Right cardiac atrium (tissue), 5 donors: ENCODE measurements around the gene SCNM1. TPM values are rescaled to one million over a fixed set of nuclear protein-coding genes. Genes with fewer than 3 reads are reported as not detected.

Source experiments
- ATAC-seq, 2 donors: fragments of 200-7000 bp; cut with Tn5 transposase; one replicate each; pipeline versions ENCODE4 v1.8.0 to v1.9.1; 2020; ENCODE audit warnings: moderate library complexity in 2 of 2, mild to moderate bottlenecking in 1 of 2
- DNase-seq, 3 donors: peaks; one replicate each; pipeline ENCODE4 v3.0.0-alpha.2; 2020
- H3K27ac ChIP-seq: one replicate; pipeline ENCODE4 v1.5.1; 2013; ENCODE audit warnings: mild to moderate bottlenecking, low read length, control low read depth, moderate library complexity
- H3K27me3 ChIP-seq: one replicate; pipeline ENCODE4 v1.6.1; 2013; ENCODE audit not compliant: control insufficient read depth, insufficient read depth
- H3K4me1 ChIP-seq: one replicate; pipeline ENCODE4 v1.6.1; 2013; ENCODE audit warnings: low read length; ENCODE audit not compliant: control insufficient read depth, insufficient read depth
- H3K4me3 ChIP-seq: one replicate; pipeline ENCODE4 v1.5.1; 2013; ENCODE audit warnings: low read length, control low read depth
- H3K9me3 ChIP-seq: one replicate; pipeline ENCODE4 v1.6.1; 2013; ENCODE audit warnings: low read length; ENCODE audit not compliant: control insufficient read depth
- WGBS: extraction: QIAGEN DNeasy Blood & Tissue Kit; methylation state at CpG from one replicate; pipeline ENCODE4 v1.1.7; 2013; 5-methylcytosine and 5-hydroxymethylcytosine counted together
- intact Hi-C, 4 donors: fragments of 100-400 bp; cut with DNase I; formaldehyde crosslinking; loops; one replicate each; pipeline versions ENCODE4 v1.11.0 to v1.14.0; 2022 to 2023
- polyA plus RNA-seq: library from polyadenylated mRNA; stranded (reverse); fragments of 200-250 nt; gene quantifications from one replicate; pipeline ENCODE4 v1.2.3, GENCODE V29; 2013
- total RNA-seq, 4 donors: library from RNA; stranded (reverse); fragmentation: NEBNext Ultra II Directional; extraction: Animal tissue kit (Norgen Biotek cat#: 25700); gene quantifications; one replicate each; pipeline ENCODE4 v1.2.1, GENCODE V29; 2021
- donor health status: healthy with polysubstance abuse.
- donor health status: DM: no; HTN: yes; CAD: no.
- donor health status: DM: no; HTN: no; CAD: no.
- donor health status: DM: no; HTN: yes; CAD: no; lungs with severe emphysema.
- donor health status: DM: yes; HTN: yes; CAD: no.

Gene SCNM1
- total and polyA plus RNA-seq, 5 donors: 18.3 to 25.6 (median 23.7) TPM

DNA sequence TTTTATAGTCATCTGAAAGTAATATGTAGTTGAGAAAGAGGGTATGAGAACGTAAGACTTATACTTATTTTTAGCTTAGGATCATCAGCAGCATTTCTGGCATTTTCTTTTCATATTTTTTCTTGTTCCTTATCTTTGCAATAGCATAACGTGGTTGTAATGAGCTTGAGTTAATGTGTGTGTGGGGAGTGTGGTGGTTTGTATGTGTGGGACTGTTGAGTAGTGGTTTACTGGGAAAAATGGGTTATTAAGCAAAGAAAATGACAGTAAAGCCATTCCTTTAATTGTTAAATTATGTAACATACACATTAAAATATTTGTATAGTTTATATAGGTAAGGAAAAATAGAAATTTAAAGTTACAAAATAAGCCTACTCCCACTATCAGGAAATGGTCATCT is 47.6 kb downstream of the SCNM1 start:
- intact Hi-C loops: no loop called here
- WGBS: 25% methylated on average over 2 of the region's 2 CpGs
- no peak overlapping the region for H3K27ac ChIP-seq
- H3K4me1 ChIP-seq: no peaks in the 10 kb centered on the region
- H3K27me3 ChIP-seq: no peaks in the 10 kb centered on the region
- no peak for ATAC-seq
- no peaks in the 10 kb centered on the region for H3K9me3 ChIP-seq
- DNase-seq: no peak
- H3K4me3 ChIP-seq: no peak overlapping the region

Other genes with a start within 250 kb of the SCNM1 start
- gene SETDB1, start 239.8 kb upstream of the SCNM1 start, total RNA-seq: 10 to 100 TPM; 17.4 to 23.8 (median 20.3) TPM
- 12.5 TPM for gene SETDB1, start 239.8 kb upstream of the SCNM1 start, polyA plus RNA-seq
- 100 to 1,000 TPM in 1 of 4 donors, 10 to 100 TPM in 3; 89.3 to 110 (median 93.5) TPM for gene CERS2, start 191.3 kb upstream of the SCNM1 start, total RNA-seq
- 77.3 TPM for gene CERS2, start 191.3 kb upstream of the SCNM1 start, polyA plus RNA-seq
- under 1 TPM in 1 of 4 donors, not detected in 3; 0.21 TPM for gene ANXA9, start 183.9 kb upstream of the SCNM1 start, total RNA-seq
- gene ANXA9, start 183.9 kb upstream of the SCNM1 start, polyA plus RNA-seq: 0.23 TPM
- gene MINDY1, start 159.2 kb upstream of the SCNM1 start, total RNA-seq: 10 to 100 TPM; 46.7 to 86.4 (median 52.1) TPM
- gene MINDY1, start 159.2 kb upstream of the SCNM1 start, polyA plus RNA-seq: 34.9 TPM
- gene PRUNE1, start 157.7 kb upstream of the SCNM1 start, total RNA-seq: 10 to 100 TPM; 45.8 to 66.0 (median 49.8) TPM
- gene PRUNE1, start 157.7 kb upstream of the SCNM1 start, polyA plus RNA-seq: 39.3 TPM
- under 1 TPM; 0.23 to 0.71 (median 0.50) TPM for gene BNIPL, start 129.6 kb upstream of the SCNM1 start, total RNA-seq
- gene BNIPL, start 129.6 kb upstream of the SCNM1 start, polyA plus RNA-seq: 0.41 TPM
- 10 to 100 TPM in 1 of 4 donors, 1 to 10 TPM in 3; 5.8 to 12.4 (median 7.4) TPM for gene C1orf56, start 118.4 kb upstream of the SCNM1 start, total RNA-seq
- 9.5 TPM for gene C1orf56, start 118.4 kb upstream of the SCNM1 start, polyA plus RNA-seq
- gene CDC42SE1, start 106.5 kb upstream of the SCNM1 start, total RNA-seq: 10 to 100 TPM; 34.7 to 53.6 (median 36.6) TPM
- gene CDC42SE1, start 106.5 kb upstream of the SCNM1 start, polyA plus RNA-seq: 27.9 TPM
- 1 to 10 TPM; 1.7 to 9.7 (median 8.7) TPM for gene MLLT11, start 105.7 kb upstream of the SCNM1 start, total RNA-seq
- 10.1 TPM for gene MLLT11, start 105.7 kb upstream of the SCNM1 start, polyA plus RNA-seq
- 10 to 100 TPM; 15.6 to 20.3 (median 18.4) TPM for gene GABPB2, start 95.4 kb upstream of the SCNM1 start, total RNA-seq
- 9.8 TPM for gene GABPB2, start 95.4 kb upstream of the SCNM1 start, polyA plus RNA-seq
- 10 to 100 TPM; 23.7 to 70.5 (median 53.3) TPM for gene SEMA6C, start 19.5 kb upstream of the SCNM1 start, total RNA-seq
- 58.3 TPM for gene SEMA6C, start 19.5 kb upstream of the SCNM1 start, polyA plus RNA-seq
- gene TNFAIP8L2, start 9.5 kb upstream of the SCNM1 start, total RNA-seq: 1 to 10 TPM; 1.8 to 3.7 (median 2.3) TPM
- gene TNFAIP8L2, start 9.5 kb upstream of the SCNM1 start, polyA plus RNA-seq: 2.1 TPM
- 10 to 100 TPM in 3 of 4 donors, 1 to 10 TPM in 1; 8.5 to 16.5 (median 15.6) TPM for gene LYSMD1, start 242 bp upstream of the SCNM1 start, total RNA-seq
- gene LYSMD1, start 242 bp upstream of the SCNM1 start, polyA plus RNA-seq: 9.9 TPM
- not detected for gene TMOD4, start 9.8 kb downstream of the SCNM1 start, total RNA-seq
- 0.20 TPM for gene TMOD4, start 9.8 kb downstream of the SCNM1 start, polyA plus RNA-seq
- 10 to 100 TPM; 40.0 to 52.3 (median 41.7) TPM for gene VPS72, start 24.1 kb downstream of the SCNM1 start, total RNA-seq
- gene VPS72, start 24.1 kb downstream of the SCNM1 start, polyA plus RNA-seq: 37.3 TPM
- 10 to 100 TPM; 33.7 to 50.7 (median 38.2) TPM for gene PIP5K1A, start 32.4 kb downstream of the SCNM1 start, total RNA-seq
- gene PIP5K1A, start 32.4 kb downstream of the SCNM1 start, polyA plus RNA-seq: 20.4 TPM
- 100 to 1,000 TPM; 134 to 163 (median 144) TPM for gene PSMD4, start 88.6 kb downstream of the SCNM1 start, total RNA-seq
- 152 TPM for gene PSMD4, start 88.6 kb downstream of the SCNM1 start, polyA plus RNA-seq
- gene ZNF687, start 116.2 kb downstream of the SCNM1 start, total RNA-seq: 10 to 100 TPM; 12.4 to 15.0 (median 13.2) TPM
- gene ZNF687, start 116.2 kb downstream of the SCNM1 start, polyA plus RNA-seq: 8.6 TPM
- gene PI4KB, start 161.3 kb downstream of the SCNM1 start, total RNA-seq: 10 to 100 TPM; 45.5 to 62.0 (median 52.0) TPM
- 31.0 TPM for gene PI4KB, start 161.3 kb downstream of the SCNM1 start, polyA plus RNA-seq
- gene RFX5, start 181.1 kb downstream of the SCNM1 start, total RNA-seq: 10 to 100 TPM; 20.3 to 23.1 (median 21.6) TPM
- 13.7 TPM for gene RFX5, start 181.1 kb downstream of the SCNM1 start, polyA plus RNA-seq
- 10 to 100 TPM; 31.1 to 65.9 (median 58.5) TPM for gene SELENBP1, start 206.6 kb downstream of the SCNM1 start, total RNA-seq
- 48.5 TPM for gene SELENBP1, start 206.6 kb downstream of the SCNM1 start, polyA plus RNA-seq
- gene PSMB4, start 233.4 kb downstream of the SCNM1 start, total RNA-seq: 100 to 1,000 TPM; 171 to 204 (median 188) TPM
- gene PSMB4, start 233.4 kb downstream of the SCNM1 start, polyA plus RNA-seq: 344 TPM